ENCODE results near the gene AASDH.

The AASDH gene

GRCh38 chr4:56315543-56315942 lies 71.7 kb downstream of the AASDH start:
- no peak for DNase-seq

DNA sequence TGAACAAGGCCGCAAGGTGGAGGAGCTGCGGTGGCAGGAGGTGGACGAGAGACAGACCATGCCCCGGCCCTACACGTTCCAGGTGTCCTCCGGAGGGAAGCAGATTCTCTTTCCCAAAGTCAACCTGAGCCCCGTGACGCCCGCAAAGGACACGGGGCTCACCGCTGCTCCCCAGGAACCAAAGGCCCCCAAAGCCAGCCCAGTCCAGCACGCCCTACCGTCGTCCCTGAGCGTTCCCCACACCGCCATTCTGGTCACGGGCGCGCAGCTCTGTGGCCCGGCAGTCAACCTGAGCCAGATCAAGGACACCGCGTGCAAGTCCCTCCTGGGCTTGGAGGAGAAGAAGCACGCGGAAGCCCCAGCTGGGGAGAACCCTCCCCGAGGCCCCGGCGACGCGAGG lies 72.2 kb downstream of the AASDH start:
- DNase-seq: no peak

- DNase-seq: no peak
These were observed 72.9 kb downstream of the AASDH start for GRCh38 chr4:56314207-56314915.

GRCh38 chr4:56313132-56313531 lies 74.2 kb downstream of the AASDH start:
- DNase-seq: no peak

- DNase-seq: no peak
These were observed 75.9 kb downstream of the AASDH start for GRCh38 chr4:56311299-56311975.

DNA sequence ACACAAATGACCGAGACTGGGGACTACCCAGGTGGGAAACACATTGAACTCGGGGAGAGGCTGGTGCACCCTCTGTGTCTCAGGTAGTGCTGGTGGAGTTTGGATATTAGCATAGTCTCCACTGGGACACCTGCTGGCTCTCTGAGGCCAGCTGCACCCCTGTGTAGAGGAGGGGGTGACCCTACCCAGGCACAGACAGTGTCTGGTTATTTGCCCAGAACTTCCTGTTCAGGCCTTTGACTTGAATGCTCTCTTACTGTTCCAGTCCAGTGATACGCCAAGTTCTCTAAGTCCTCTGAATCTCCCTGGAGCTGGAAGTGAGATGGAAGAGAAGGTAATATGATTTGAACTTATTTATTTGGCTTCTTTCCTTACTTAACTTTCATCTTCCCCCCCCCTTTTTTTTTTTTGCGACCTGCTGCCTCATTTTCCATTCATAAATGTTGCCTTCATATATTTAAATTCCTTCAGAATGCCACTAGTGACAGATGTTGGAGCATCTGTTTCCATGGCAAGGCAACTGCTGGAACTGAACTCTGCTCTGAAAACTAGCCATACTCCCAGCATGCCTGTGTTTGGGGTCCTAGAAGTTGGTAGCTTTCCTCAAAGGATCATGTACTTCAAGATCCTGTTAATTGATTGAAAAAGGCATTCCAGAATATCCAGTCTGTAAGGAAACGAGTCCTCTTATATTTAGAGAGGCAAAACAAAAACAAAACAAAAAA lies 76.7 kb downstream of the AASDH start:
- DNase-seq: no peak

DNA sequence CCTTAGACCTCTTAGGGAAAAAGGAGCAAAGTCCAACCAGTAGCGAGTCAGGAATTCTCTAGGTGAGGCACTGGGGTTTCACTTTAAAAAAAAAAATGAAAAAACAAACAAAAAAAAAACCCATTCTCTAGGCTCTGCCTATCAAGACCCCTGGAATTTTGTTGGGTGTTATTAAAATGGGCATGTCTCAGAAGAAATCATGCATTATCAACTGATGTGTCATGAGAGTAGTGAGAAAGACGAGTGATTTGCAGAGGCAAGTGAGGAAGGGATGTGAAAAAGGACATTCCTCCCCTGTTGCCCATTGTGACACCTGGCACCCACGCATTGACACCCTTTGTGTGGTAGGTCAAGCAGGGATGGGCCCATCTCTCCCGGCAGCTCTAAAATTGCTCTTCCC lies 78.9 kb downstream of the AASDH start:
- no peak for DNase-seq

- DNase-seq: no peak
These were observed 79.9 kb downstream of the AASDH start for GRCh38 chr4:56307423-56307822.

DNA sequence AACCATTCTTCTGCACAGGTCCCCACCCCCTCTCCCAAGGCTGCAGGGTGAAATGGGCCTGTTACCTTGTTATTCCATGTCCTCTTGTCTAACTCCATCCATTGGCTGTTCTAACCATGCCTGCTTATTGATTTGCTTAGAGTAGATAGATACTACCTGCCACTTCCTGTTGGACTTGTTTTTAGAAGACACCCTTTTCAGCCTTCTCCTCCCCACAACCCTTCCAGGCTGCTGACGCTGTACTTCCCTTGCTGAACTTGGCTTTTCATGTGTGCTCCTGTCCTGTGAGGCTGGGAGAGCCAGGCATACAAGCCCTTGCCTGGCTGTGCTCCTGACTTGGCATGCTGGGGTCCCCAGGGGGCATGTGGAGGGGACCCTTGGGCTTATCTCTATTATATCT lies 81.9 kb downstream of the AASDH start:
- DNase-seq: no peak

GRCh38 chr4:56303921-56304320 lies 83.4 kb downstream of the AASDH start:
- no peak for DNase-seq

GRCh38 chr4:56302760-56303159 lies 84.5 kb downstream of the AASDH start:
- no peak for DNase-seq

DNA sequence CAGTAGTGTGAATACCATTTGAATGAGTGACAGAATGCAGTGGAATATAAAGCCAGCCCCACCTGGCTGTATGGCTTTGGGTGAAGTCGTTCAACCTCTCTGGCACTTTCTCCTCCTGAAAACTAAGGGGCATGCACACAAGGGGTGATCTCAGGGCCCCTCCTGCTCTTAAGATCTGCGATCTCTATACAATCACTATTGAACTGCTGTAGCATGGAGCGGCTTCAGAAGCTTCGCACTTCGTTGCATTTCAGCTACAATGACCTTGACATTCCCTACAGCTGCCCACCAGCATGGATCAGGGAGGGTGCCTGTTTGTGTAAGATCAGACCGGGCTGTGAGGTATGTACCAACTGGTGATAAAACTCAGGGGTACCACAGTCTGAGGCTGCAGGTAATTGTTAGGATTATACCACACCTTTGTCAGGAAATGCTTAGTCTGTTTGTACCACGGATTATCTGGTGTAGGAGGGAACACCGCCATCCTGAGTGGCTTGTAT lies 85.2 kb downstream of the AASDH start:
- no peak for DNase-seq

GRCh38 chr4:56301181-56301996 lies 85.9 kb downstream of the AASDH start:
- peak; percentile 43 for DNase-seq

DNA sequence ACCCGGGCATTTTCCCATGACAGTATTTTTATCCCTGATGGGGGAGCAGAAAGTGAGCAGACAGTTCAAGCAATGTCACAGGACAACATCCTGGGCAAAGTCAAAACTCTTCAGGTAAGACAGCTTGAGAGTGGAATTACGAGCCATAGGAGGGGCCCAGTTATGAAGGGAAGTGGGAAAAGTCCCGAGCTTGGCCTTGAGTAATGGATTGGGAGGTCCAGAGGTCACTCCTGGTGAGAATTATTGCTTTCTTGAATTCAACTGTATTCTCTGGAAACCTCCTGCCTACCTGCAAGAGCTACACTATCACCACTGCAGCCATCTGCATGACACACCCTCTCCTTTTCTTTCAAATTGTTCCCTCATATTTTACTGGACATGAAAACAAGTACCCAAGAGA lies 89.1 kb downstream of the AASDH start:
- no peak for DNase-seq

DNA sequence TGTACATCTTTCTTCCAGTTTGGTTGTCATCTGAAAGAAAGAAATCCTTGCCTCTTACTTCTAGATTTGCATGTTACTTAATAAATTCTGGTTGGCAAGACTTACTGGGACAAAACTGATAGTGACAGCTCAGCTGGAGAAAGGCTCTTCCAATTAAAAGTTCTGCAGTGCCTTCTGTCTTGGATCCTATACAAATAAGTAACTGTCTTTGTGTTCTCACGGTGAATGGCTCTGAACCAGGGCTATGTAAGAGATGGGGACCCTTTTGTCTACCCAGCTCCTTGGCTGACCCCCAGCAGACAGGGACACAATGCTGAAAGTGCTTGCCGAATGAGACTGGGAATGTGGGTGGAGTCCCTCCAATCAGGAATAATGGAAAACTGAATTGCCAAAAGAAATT lies 89.5 kb downstream of the AASDH start:
- DNase-seq: no peak

DNA sequence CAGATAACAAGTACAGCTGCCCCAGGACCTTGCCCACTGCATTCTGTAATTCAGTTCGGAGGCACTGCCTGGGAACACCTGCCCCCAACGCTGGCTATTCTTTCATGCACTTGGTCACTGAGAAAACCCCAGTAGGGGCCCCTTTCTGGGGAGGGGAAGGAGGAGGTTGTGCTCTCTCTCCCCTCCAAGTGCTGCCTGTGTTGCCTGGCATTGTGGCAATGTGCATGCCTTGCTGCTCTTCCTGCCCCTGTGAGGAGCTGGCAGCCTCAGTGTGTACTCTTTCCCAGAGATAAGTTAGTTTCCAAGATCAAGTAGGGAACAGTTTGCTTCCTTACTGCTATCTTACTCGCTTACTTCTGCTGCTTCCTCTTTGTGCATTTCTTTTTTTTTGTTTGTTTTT lies 90.8 kb downstream of the AASDH start:
- DNase-seq: no peak

- DNase-seq: no peak
These were observed 94.2 kb downstream of the AASDH start for GRCh38 chr4:56293121-56293520.

GRCh38 chr4:56289934-56290333 lies 97.4 kb downstream of the AASDH start:
- no peak for DNase-seq

- no peak for DNase-seq
These were observed 98.6 kb downstream of the AASDH start for GRCh38 chr4:56288663-56289062.
